Measurements from ENCODE around the gene OSBPL10. TPM values are rescaled to one million over a fixed set of nuclear protein-coding genes. Genes with fewer than 3 reads are reported as not detected.
A peak's percentile ranks its signal among the peaks of the same experiment; 100 is the strongest.

The OSBPL10 gene
- total and polyA plus RNA-seq, 2 of the 8 experiments (the other 6 are each of a cell fraction or from before 2014, with no cell fraction given), result 26.2 to 86.7 TPM

DNA sequence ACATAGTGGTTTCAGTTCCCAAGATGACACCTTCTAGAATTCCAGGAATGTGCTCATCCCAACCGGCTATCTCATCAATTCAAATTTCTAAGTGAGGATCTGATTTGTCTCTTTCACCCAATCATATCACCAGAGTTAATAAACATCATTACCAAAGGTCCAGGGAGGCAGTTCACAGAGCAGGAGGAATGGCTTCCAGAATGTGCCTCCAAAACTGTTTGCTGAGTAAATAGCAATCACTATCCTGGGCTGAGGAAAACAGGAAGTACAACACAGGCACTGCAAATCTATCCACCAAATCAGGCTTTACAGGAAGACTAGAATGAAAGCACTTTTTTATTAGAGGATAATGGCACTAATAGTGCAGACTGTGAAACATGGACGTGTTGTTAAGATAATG is 61.5 kb downstream of the OSBPL10 start:
- H3K4me3 ChIP-seq (ENCODE audit: extremely low read depth in 1 of 4, insufficient read depth in 2 of 4, low read depth in 3 of 4, low read length in 4 of 4), result no peak overlapping the region
- H2BK5ac ChIP-seq (ENCODE audit: low read depth, low read length), result no peak overlapping the region
- peaks cover 7 to 8% of the 10 kb centered on the region in 2 experiments for H3K9me3 ChIP-seq (ENCODE audit: insufficient read depth in 2 of 2, low read depth in 1 of 2, low read length in 1 of 2)
- H4K91ac ChIP-seq (replicated peaks; ENCODE audit: insufficient read length, low read length), result no peak overlapping the region
- H3K23ac ChIP-seq (ENCODE audit: insufficient read length), result no peak overlapping the region
- CTCF ChIA-PET (ENCODE audit: partially characterized antibody), result no interaction called here
- H4K8ac ChIP-seq (ENCODE audit: extremely low read depth, insufficient read depth, low read length), result no peak overlapping the region
- H3K18ac ChIP-seq (ENCODE audit: extremely low read depth, low read length), result no peak overlapping the region
- H2AK5ac ChIP-seq (ENCODE audit: low read depth, low read length), result no peak overlapping the region
- H3K9ac ChIP-seq (replicated peaks in 1 of 4; ENCODE audit: extremely low read depth in 1 of 4, low read depth in 3 of 4, low read length in 3 of 4), result no peak overlapping the region
- peaks cover 6 to 25% (median 20%) of the 10 kb centered on the region in 4 experiments for H3K4me1 ChIP-seq (replicated peaks in 1 of 4; ENCODE audit: control insufficient read depth in 3 of 4, insufficient read depth in 4 of 4, low read length in 3 of 4)
- 86% methylated on average over 2 of the region's 2 CpGs; no CpG with 5 or more reads in 1 of the 2 experiments for WGBS, 2 experiments (ENCODE audit: extremely low coverage in 1 of 2, insufficient coverage in 1 of 2, insufficient read length in 1 of 2, insufficient replicate concordance in 2 of 2, low coverage in 1 of 2, low lambda C conversion rate in 2 of 2, missing lambda C conversion rate in 1 of 2)
- H3K79me2 ChIP-seq (ENCODE audit: control insufficient read depth in 1 of 2, insufficient read depth in 2 of 2, low read length in 2 of 2), result peaks cover 14 to 85% of the 10 kb centered on the region in 2 experiments
- H2BK120ac ChIP-seq (replicated peaks; ENCODE audit: low read depth, low read length), result peak overlapping the region; percentile 20
- H3K79me1 ChIP-seq (ENCODE audit: low read depth, low read length), result peaks cover 9% of the 10 kb centered on the region
- peak overlapping the region; percentile 66; the same call in 1 of the 2 replicates for H2BK20ac ChIP-seq (ENCODE audit: low read length)
- no peak overlapping the region for H3K4ac ChIP-seq (replicated peaks; ENCODE audit: insufficient read length, low read depth, low read length)
- H2BK15ac ChIP-seq (ENCODE audit: low read length), result no peak overlapping the region
- H3K14ac ChIP-seq (ENCODE audit: insufficient read length), result no peak overlapping the region
- no peak overlapping the region for H2AFZ ChIP-seq (ENCODE audit: low read length)
- FAIRE-seq, result no peak
- H4K5ac ChIP-seq (ENCODE audit: insufficient read length, low read depth, low read length), result no peak overlapping the region
- no peaks in the 10 kb centered on the region for H3K23me2 ChIP-seq (ENCODE audit: low read depth, low read length)
- peaks cover 0 to 8% (median 3%) of the 10 kb centered on the region in 4 experiments; a peak in 2 of 8 replicates for H3K36me3 ChIP-seq (ENCODE audit: control insufficient read depth in 2 of 4, insufficient read depth in 4 of 4, low read length in 3 of 4)
- POLR2A ChIA-PET (ENCODE audit: partially characterized antibody), result no interaction called here
- H3K56ac ChIP-seq (replicated peaks; ENCODE audit: insufficient read length, low read depth, low read length), result no peak overlapping the region
- H3K4me2 ChIP-seq (ENCODE audit: insufficient read depth in 1 of 2, low read depth in 2 of 2, low read length in 2 of 2), result peak overlapping the region in 1 of 2 experiments; percentile 62; a peak in 1 of 4 replicates
- H2BK12ac ChIP-seq (ENCODE audit: low read depth, low read length), result peak overlapping the region; percentile 78; the same call in 1 of the 2 replicates
- DNase-seq (ENCODE audit: low read depth in 1 of 2, low spot score in 2 of 2), result no peak
- H3K27me3 ChIP-seq (replicated peaks in 1 of 4; ENCODE audit: control insufficient read depth in 3 of 4, extremely low read depth in 1 of 4, insufficient read depth in 3 of 4, low read length in 3 of 4), result no peaks in the 10 kb centered on the region
- no peak overlapping the region; the same call in 1 of the 2 replicates for H3K27ac ChIP-seq (ENCODE audit: low read depth, low read length)
- H4K20me1 ChIP-seq (replicated peaks in 1 of 2; ENCODE audit: control insufficient read depth in 1 of 2, insufficient read depth in 2 of 2, low read length in 2 of 2), result no peaks in the 10 kb centered on the region
- TF ChIP-seq RAD21 (IDR thresholded peaks at IDR 0.05 in 1 of 2, conservative IDR thresholded peaks at IDR 0.05 in 1 of 2; ENCODE audit: low read depth in 2 of 2, low read length in 2 of 2), result no peak
- no peak for TF ChIP-seq POU5F1 (IDR thresholded peaks at IDR 0.05; ENCODE audit: low read depth, low read length)
- no peak for TF ChIP-seq MAFK (IDR thresholded peaks at IDR 0.05; ENCODE audit: low read depth, low read length)
- TF ChIP-seq CREB1 (IDR thresholded peaks at IDR 0.05), result no peak
- TF ChIP-seq TAF1 (IDR thresholded peaks at IDR 0.05; ENCODE audit: low read depth, low read length), result no peak
- TF ChIP-seq ATF3 (IDR thresholded peaks at IDR 0.05; ENCODE audit: insufficient read depth, low read depth, low read length), result no peak
- no peak for TF ChIP-seq RNF2 (IDR thresholded peaks at IDR 0.05; ENCODE audit: borderline replicate concordance, low read depth, low read length, missing control alignments, poor library complexity, severe bottlenecking)
- no peak for TF ChIP-seq TBP (IDR thresholded peaks at IDR 0.05; ENCODE audit: low read depth, low read length)
